HG02885 (cell line): ENCODE measurements around the gene POFUT2.

ENCODE experiments used
- ATAC-seq: cut with Tn5 transposase; IDR thresholded peaks from one replicate; pipeline ENCODE4 v1.9.1; 2021; ENCODE audit warnings: mild to moderate bottlenecking; ENCODE audit not compliant: unreplicated experiment, poor library complexity

The POFUT2 gene

GRCh38 chr21:45253633-45254459, 33.8 kb downstream of the POFUT2 start:
- no peak for ATAC-seq

GRCh38 chr21:45253180-45253579, 34.5 kb downstream of the POFUT2 start:
- ATAC-seq = no peak

DNA sequence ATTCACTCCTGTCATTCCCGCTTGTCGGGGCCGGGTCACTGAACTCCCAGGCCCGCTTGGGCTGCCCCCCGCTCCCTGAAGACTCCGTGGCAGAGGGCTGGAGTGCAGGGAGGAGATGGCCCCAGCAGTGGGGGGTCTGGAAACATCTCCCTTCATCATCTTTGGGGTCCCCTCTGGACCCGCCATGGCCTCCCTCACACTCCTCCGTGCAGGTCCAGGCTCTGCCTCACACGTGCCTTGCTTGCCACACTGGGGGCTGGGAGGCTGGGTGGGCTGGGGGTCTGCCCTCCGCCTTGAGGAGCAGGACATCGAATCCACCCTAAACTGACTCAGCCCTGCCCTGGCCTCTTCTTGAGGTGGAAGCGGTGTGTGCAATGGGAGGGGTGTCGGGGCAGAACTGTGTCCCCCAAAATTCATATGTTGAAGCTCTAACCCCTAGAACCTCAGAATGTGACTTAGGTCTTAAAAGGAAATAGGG, 35.2 kb downstream of the POFUT2 start:
- no peak for ATAC-seq

DNA sequence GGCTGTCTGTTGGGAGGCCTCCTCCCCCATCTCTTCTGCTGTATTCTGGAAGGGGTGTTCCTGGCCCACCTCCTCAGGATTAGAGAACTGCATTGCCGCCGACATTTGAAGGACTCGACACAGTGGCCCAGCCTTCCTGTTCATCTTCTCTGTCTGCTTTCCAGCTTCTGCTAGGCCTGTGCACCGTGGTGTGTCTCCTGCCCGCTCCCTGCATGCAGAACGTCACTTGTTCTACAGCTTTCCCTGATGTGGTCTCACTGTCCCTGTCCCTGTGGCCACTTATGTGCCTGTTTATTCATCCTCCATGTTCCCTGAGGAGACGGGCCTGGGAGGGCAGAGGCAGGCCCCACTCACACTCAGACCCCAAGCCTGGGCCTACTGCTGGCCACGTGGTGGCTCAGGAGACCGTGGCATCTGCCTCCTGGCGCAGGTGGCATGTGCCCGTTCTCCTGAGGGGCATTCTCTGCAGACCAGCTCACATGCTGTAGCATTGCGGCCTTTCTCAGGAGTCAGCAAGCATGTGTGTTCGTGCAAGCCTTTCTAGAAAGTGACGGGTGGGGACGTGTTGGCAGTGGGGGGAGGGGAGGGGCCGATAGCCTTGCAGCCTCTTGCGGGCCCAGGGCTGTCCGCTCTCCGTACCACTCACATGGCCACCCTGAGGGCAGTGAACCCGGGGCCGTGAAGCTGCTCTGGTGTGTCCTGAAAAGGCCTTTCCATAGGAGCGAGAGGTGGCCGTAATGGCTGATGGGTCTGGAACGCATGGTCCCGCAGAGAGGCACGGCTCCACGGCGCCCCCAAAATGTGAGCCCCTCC, 35.9 kb downstream of the POFUT2 start:
- ATAC-seq = no peak

DNA sequence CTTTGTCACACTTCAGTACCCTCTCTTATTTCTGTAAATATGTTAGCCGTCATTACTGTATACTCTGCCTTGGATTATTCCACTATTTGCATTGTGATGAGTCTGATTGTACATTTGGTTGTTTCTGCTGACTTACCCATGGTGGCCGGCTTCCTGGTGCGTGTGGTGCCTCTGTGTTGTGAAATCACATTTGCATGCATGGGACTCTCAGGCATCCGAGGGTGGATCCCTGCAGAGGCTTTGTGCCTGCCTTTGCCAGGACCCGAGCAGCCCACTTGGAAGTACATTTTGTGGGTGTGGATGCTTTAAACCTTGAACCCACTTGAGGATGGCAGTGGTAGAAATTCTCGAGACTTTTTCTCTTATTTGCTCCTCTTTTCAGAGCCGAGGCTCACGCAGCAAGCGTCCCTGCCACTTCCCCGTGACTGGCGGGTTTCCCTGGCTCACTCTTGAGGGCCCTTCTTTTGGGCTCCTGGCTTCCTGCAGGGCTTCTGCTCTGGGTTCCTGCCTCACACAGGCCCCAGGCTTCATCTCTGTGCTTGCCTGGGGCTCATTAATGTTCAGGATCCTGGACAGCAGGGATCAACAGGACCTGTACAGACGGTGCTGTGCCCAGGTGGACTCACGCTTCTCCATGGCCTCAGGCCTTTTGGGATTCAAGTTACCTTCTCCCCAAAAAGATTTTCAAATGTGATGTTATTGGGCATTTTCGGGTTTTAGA, 36.6 kb downstream of the POFUT2 start:
- no peak for ATAC-seq

DNA sequence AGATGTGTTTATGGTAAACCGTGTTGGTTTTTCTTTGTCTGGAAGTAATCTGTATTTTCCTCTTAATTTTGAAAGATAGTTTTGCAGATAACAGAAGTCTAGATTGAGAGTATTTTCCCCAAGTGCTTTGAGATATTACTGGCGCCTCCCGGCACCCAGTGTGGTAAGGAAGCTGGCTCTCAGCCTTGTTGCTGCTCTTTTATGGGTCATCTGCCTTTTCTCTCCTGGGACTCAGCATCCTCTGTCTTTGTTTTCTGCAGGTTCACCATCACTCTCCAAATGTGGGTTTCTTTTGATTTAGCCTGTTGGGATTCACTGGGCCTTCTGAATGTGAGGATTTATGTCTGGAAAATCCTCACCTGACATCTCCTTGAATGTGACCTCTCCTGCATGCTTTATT, 37.4 kb downstream of the POFUT2 start:
- ATAC-seq = no peak

- ATAC-seq = no peak
Observed at GRCh38 chr21:45249626-45250025, 38.1 kb downstream of the POFUT2 start.

- no peak for ATAC-seq
Observed at GRCh38 chr21:45248893-45249381, 38.8 kb downstream of the POFUT2 start.

- no peak for ATAC-seq
Observed at GRCh38 chr21:45248301-45248892, 39.3 kb downstream of the POFUT2 start.

DNA sequence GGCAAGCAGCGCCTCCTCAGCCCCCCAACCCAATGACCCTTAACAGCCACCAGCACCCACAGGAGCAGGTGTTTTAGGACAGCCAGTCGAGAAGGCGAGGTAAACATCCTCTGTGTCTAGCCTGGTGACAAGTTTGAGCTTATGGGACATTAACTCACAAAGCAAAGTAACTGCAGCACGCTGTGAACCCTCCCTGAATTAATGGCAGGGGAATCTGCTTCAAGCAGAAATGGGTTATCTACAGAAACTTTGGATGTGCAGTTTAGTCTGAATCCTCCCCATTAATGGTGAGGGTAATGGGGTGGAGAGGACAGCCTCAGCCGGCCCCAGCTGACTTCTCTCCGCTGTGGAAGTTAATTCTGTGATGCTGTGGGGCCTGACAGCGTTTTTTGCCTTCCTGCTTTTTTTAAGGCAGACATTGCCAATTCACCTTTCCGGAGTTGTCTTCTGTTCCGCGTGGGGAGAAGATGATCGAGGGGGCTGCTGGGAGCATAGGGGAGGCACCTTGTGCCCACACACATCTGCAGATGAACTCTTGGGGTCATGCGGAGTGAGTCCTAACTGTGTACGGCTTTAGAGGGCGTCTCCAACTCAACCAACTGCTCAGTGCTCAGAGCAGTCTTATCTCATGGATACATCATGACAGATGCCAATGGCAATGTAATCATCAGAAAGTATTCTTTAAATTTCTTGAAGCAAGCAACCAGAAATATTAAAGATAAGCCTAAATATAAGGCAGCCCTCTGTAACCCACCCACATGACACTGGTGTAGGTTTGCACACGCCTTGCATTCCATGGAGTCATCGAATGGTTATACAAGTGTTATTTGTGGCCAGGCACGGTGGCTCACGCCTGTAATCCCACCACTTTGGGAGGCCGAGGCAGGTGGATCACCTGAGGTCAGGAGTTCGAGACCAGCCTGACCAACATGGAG, 41.0 kb downstream of the POFUT2 start:
- ATAC-seq = no peak

DNA sequence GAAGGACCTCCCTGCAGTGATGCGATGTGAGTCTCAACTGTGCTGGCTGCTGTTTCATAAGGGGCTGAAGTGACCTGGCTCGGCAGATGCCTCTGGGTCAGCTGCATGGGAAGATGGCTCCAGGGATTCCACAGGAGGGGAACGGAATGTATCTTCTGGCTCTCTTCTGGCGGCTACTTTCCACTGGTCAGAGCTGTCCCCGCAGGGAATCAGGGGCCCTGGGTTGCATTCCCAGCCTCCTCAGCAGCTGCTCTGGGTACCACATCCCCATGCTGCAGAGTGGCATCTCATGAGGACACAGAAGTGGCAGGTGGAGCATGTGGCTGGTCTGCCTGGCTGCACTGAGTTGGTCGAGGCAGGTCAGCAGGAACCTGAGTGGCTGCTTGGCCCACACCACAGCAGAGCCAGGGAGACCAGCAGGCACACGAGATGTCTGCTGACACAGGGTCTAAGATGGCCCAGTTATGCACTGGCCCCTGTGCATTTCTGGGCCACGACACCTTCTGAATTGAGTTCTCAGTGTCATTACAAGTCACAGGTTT, 42.8 kb downstream of the POFUT2 start:
- no peak for ATAC-seq

GRCh38 chr21:45243603-45244002, 44.1 kb downstream of the POFUT2 start:
- no peak for ATAC-seq

DNA sequence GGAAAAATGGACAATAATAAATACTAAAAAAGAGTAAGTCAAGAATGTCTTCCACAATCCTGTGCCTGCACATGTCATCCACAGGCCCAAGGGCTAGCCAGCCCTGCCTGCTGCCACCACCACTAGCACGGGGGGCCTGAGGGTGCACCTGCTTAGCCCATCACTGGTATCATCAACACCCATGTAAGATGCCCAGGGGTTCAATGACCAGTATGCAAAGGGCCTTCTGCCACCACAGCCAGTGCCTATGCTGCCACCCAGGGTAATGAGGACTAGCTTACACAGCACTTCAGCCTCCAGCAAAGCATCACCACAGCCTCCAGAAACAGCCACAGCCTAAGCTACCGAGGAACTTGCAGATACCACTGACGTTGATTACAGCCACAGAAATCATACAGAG, 46.3 kb downstream of the POFUT2 start:
- ATAC-seq = no peak

DNA sequence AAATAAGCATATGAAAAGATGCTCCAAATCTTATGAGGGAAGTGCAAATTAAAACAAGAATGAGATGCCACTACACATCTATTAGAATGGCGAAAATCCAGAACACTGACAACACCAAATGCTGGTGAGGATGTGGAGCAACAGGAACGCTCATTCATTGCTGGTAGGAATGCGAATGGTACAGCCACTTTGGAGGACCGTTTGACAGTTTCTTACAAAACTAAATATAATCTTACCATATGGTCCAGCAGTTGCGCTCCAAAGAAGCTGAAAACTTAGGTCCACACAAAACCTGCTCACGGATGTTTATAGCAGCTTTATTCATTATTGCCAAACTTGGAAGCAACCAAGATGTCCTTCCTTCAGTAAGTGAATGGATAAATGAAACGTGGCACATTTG, 50.3 kb downstream of the POFUT2 start:
- ATAC-seq = no peak

DNA sequence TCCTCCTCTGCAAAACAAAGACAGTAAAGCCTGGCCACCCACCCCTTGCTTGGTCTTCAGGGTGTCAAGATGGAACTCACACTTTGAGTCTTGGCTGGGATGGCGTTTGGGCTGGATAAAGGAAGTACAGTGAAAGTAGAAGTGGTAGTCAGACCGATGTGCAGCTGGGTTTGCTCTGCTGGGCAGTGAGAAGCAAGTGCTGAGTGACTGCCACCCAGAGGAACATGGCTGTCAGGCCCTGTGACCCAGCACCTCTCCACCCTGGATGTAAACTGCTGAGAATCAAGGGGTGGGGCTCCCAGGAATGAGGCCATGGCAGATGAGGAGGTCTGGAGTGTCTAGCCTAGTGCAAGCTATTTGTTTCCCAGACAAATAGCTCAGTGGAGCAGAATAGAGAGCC, 51.2 kb downstream of the POFUT2 start:
- ATAC-seq = no peak

GRCh38 chr21:45235488-45235887, 52.2 kb downstream of the POFUT2 start:
- ATAC-seq = no peak

- no peak for ATAC-seq
Observed at GRCh38 chr21:45234965-45235364, 52.7 kb downstream of the POFUT2 start.

DNA sequence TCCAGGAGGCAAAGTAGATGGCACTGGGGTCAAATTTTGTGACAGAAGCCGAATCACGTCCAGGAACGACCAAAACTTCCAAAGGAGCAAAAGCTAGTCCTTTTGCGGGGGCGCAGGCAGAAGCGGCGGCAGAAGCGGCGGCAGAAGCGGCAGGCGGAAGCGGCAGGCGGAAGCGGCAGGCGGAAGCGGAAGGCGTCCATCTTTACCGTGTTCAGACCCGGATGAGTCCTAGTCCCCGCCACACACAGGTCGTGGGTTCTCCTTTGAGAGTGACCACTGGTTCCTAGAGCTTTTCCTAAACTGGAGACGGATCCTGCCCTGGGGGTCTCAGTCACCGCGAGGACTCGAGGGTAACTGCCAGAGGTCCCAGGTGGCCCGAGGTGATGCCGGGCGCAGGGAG, 53.6 kb downstream of the POFUT2 start:
- ATAC-seq = no peak

GRCh38 chr21:45231705-45232104, 56.0 kb downstream of the POFUT2 start:
- no peak for ATAC-seq
